Left forelimb (tissue), 1 donor: Measurements from ENCODE around the gene CAT.

ENCODE experiments used
- DNase-seq: peaks from one replicate; pipeline ENCODE4 v3.0.0-alpha.2; 2018; ENCODE audit warnings: low spot score

CAT gene

DNA sequence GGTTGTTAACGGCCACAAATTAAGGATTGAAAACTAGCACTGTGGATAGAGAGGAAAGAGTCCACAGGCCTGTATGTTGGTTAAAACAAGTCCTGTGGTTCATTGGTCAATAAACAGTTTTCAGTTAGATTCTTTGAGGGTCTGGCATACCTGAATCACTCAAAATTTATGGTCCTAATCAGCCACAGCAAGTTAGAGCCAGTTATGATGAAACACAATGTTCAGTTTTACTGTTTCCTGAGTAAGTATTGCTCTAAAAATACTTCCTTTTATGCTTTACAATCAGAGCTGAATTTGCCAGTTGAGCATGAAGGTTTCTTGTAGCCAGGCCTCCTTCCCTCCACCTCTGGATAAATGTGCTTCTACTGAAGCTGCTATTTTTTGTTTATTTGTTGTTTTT, 12.9 kb upstream of the CAT start:
- DNase-seq, result no peak

DNA sequence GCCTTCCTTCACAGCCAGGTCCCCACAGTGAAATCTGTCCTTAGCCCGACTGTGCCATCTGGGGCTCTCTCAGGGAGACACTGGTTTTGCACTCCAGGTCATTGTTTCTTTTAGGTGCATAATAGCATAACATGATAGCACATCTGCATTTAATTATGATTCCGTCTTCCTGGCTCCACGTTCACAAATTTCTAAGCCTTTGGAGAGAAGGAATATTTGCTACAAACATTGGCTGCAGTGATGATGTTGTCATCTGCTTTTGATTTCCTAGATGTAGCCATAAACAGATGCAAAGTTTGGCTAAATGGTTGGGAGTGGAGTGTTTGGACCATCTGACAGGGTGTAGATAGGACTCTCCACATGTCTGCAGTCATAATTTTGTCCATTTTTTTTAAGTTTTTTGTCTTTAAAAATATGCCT, 12.0 kb upstream of the CAT start:
- DNase-seq, result no peak

- no peak for DNase-seq
Measured at GRCh38 chr11:34427186-34427805, 11.4 kb upstream of the CAT start.

GRCh38 chr11:34431979-34432378, 6.8 kb upstream of the CAT start:
- DNase-seq, result no peak

- DNase-seq, result no peak
Measured at GRCh38 chr11:34432822-34433221, 5.9 kb upstream of the CAT start.

- no peak for DNase-seq
Measured at GRCh38 chr11:34433899-34434298, 4.8 kb upstream of the CAT start.

DNA sequence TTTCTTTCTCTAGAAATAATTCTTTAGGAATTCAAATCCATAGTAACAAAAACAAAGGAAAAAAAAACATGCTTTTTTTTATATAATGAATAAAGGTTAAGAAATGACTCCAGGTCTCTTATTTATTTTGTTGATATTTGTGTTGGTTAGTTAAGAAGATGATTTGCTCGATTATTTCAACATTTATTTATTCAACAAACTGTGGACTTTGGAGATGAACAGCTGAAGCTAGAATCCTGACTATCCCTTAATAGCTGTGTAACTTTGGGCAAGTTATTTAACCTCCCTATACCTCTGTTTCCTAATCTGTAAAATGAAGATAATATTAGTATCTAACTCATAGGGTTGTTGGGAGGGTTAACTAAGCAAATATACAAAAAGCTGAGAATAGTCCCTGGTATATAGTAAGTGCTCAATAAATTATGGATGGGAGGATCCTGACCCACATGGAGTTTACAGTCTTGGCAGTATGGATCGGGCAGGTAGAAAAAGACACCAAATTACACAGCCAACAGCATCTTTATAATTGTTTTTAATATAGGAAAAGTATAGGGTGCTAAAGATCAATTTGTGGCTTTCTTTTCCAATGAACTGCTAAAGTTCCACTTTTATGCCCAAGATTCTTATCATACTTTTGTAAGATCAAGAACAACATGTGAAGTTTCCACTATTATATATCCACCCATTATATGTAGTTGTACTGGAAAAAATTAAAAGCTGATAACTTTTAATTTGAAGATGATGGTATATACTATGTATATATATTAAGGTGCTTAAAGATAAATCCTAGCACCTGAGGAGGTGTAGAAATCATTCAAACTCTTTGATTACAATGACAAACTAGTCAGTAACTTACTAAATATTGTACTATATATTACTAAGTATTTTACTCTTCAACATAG, 1.3 kb upstream of the CAT start:
- DNase-seq, result no peak

DNA sequence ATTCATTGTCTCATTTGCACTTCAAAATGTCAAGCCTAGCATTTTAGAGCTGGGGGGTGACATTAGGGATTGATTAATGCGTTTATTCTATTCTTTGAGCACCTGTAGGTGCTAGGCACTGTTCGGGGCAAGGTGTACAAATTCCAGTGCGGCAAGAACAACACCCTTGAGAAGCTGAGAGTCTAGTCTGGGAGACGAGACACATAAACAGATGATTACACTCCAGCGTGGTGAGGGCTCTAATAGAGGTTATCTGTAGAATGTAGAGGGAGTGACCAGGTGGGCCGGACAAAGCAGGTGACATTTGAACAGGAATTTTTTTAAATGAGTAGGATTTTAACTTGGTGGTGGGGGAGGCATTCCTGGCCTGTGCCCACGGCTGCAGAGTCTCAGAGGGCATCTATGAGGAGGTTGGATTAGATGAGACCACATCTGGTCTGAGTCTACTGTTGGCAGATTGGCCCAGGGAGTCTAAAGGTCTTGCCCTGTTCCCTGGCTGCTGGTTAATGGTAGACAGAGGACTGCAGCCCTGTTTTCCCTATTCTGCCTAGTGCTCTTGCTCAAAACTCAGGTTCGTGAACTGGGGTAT, 970 bp downstream of the CAT start:
- no peak for DNase-seq

DNA sequence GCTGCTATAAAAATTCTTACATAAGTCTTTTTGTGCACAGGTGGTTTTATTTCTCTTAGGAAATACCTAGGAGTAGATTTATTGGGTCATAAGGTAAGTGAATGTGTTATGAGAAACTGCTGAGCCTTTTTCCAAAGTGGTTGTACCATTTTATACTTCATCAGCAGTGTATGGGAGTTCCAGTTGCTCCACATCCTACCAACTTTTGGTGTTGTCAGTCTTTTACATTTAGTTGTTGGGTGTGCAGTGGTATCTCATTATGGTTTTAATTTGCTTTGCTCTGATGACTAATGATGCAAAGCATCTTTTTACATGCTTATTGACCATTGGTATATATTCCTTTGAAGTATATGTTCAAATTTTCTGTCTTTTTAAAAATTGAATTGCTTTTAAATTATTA, 3.1 kb downstream of the CAT start:
- no peak for DNase-seq

DNA sequence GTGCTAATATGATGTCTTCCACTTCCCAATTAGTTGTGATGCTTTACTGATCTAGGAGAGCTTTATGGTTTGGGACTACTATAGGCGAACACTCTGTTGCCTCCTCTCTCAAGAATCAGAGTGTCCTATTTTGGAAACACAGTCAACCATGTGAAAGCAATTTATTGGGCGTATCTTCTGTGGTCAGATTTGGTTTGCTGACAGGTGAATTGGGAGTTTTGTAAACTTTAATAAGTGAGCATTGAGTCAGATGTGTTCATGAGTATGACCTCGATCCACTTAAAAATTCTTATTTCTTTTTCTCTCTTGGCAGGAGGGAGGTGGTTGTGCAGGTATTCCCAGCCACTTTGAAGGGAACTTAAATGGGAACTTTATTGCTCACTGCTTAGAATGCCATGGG, 4.4 kb downstream of the CAT start:
- DNase-seq, result no peak

DNA sequence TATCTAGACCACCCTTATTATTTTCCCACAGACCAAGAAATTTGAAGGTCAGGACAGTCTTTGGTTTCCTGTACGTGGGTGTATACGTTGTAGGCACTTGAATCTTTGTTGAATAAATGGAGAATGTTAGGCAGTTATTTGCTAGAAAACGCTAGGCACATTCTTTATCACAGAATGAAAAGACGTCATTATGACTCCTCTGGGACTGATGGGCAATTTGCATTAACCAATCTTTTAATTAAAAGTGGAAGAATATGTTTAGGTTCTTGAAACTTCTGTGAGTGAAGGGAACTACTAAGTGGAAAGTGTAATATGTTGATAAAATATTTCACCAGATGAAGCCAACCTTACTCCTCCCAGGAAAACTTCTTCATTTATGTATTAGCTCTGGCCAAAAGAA, 5.7 kb downstream of the CAT start:
- no peak for DNase-seq

GRCh38 chr11:34445956-34446355, 7.2 kb downstream of the CAT start:
- DNase-seq, result no peak

- no peak for DNase-seq
Measured at GRCh38 chr11:34446386-34446785, 7.7 kb downstream of the CAT start.

DNA sequence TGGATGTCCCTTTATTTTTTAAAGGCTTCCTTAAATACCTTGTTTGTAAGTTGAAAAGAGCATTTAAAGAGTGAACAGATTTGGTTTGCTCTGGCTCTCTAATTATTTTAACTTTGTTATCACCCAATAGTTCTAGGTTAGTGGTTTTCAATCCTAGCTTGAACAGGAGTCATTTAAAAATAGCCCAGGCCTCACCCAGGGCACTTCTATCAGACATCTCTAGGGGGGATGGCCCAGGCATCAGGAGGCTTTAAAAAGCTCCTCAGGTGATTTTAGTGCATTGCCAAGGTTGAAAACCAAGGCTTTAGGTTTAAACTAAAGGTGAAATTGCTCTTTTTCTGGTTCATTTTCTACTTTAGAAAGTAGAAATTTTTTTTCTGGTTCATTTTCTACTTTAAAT, 8.3 kb downstream of the CAT start:
- no peak for DNase-seq

- no peak for DNase-seq
Measured at GRCh38 chr11:34448223-34448994, 9.7 kb downstream of the CAT start.

GRCh38 chr11:34449013-34449412, 10.3 kb downstream of the CAT start:
- DNase-seq, result no peak

DNA sequence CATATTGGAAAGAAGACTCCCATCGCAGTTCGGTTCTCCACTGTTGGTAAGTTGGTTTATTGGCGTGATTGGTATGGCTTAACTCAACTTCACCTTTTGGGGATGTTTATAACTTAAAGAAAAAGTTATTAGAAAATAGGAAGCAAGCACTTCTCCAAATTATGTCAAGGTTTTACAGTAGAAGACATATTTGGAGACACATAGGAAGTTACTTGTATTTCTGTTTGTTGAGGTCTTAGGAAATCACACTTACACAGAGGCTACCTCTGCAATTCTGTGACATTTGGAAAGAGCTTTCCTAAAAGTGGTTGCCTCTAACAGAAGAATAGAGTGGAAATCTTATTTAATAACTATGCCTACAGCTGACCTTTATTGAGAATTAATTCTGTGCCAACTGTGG, 12.3 kb downstream of the CAT start:
- no peak for DNase-seq

GRCh38 chr11:34454308-34455032, 15.7 kb downstream of the CAT start:
- DNase-seq, result no peak

GRCh38 chr11:34457607-34458006, 18.9 kb downstream of the CAT start:
- DNase-seq, result no peak

DNA sequence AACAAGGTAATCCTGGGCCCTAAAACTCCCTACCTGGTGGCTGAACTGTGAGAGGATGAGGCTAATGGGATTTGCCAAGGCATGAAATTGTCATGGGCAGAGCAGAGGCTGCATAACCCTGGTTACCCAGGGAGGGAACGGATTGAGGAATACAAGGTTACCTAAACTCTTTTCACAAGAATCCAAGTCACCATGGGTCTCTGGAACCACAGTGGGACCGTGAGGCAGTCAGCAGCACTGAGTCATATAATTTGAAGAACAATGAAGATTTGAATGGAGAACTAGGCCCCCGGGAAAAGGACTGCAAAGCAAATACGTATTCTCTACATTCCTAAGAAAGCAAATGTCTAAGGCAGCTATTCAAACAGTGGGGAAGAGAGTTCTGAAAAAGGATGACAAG, 19.8 kb downstream of the CAT start:
- DNase-seq, result no peak

DNA sequence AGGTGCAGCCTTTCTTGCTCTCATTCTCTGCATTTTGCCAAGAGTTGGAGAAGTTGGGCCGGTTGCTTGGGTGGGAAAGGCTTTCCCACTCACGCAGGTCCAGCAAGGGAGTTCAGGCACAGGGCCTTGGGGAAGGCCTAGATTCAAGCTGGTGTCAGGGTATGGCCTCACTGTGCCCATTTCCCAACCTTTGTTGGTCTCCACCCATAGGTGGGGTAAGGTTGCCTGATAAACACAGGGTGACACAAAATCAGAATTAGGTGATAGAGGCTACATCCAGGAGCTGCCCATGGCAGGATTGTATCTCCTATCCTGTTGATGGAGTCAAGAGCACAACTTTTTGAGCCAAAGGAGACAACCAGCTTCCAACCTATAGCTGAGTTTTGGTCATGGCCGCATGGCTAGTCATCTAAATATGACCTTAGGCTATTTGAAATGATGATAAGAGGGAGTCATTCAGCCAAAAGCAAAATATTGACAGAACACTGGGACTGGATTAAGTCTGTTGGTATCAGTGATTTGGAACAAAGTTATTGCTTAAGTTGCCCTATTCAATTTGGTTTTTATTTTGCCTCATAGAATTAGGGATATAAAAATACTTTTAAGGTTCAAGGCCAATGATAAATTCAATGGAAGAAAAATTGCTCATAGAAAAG, 20.9 kb downstream of the CAT start:
- no peak for DNase-seq
